IPS DF 6.9 (cell line): ENCODE data around the gene ACER1.
"Not testable (repeated sequence)": the region's sequence is repeated elsewhere in the genome, so short reads cannot be mapped to it uniquely, and the experiment has no call there.

Experiments used
- DNase-seq: peaks from one replicate; pipeline ENCODE4 v3.0.0-alpha.2; 2013; ENCODE audit warnings: low read depth, low spot score
- H3K27ac ChIP-seq: one replicate; pipeline ENCODE4 v1.5.1; 2013; ENCODE audit warnings: low read length, control low read depth
- H3K27me3 ChIP-seq: 2 replicates; pipeline ENCODE4 v1.6.1; 2013; ENCODE audit warnings: mild to moderate bottlenecking, low read length; ENCODE audit not compliant: control insufficient read depth, insufficient read depth
- H3K36me3 ChIP-seq: 2 replicates; pipeline ENCODE4 v1.6.1; 2013; ENCODE audit warnings: low read length; ENCODE audit not compliant: control insufficient read depth, insufficient read depth
- H3K4me1 ChIP-seq: 2 replicates; pipeline ENCODE4 v1.6.1; 2013; ENCODE audit warnings: low read length; ENCODE audit not compliant: control insufficient read depth, insufficient read depth
- H3K4me3 ChIP-seq: 2 replicates; pipeline ENCODE4 v1.5.1; 2013; ENCODE audit warnings: mild to moderate bottlenecking, low read length
- H3K9me3 ChIP-seq: 2 replicates; pipeline ENCODE4 v1.6.1; 2013; ENCODE audit warnings: low read length, inconsistent platforms; ENCODE audit not compliant: control insufficient read depth, insufficient read depth
- WGBS: extraction: QIAGEN DNeasy Blood & Tissue Kit; methylation state at CpG from one replicate; pipeline ENCODE4 v1.1.7; 2013; ENCODE audit warnings: mixed read lengths, missing lambda C conversion rate; ENCODE audit not compliant: insufficient read length, insufficient coverage; 5-methylcytosine and 5-hydroxymethylcytosine counted together

The ACER1 gene

GRCh38 chr19:6326815-6327214 lies 6.6 kb downstream of the ACER1 start:
- Histone ChIP-seq H3K27ac (no peak overlapping the region), H3K27me3 (no peaks in the 10 kb centered on the region), H3K4me1 (no peaks in the 10 kb centered on the region), H3K36me3 (no peaks in the 10 kb centered on the region), H3K9me3 (no peaks in the 10 kb centered on the region), H3K4me3 (no peak overlapping the region)
- no peak for DNase-seq
- WGBS = no CpG with 5 or more reads among the region's 5 CpGs

- no peak for DNase-seq
- no peaks in the 10 kb centered on the region for H3K27me3 ChIP-seq
- no peaks in the 10 kb centered on the region for H3K9me3 ChIP-seq
- no peak overlapping the region for H3K4me3 ChIP-seq
- no CpG with 5 or more reads among the region's 4 CpGs for WGBS
- H3K27ac ChIP-seq = no peak overlapping the region
- H3K36me3 ChIP-seq = no peaks in the 10 kb centered on the region
- H3K4me1 ChIP-seq = no peaks in the 10 kb centered on the region
These were observed 7.8 kb downstream of the ACER1 start for GRCh38 chr19:6325614-6326013.

DNA sequence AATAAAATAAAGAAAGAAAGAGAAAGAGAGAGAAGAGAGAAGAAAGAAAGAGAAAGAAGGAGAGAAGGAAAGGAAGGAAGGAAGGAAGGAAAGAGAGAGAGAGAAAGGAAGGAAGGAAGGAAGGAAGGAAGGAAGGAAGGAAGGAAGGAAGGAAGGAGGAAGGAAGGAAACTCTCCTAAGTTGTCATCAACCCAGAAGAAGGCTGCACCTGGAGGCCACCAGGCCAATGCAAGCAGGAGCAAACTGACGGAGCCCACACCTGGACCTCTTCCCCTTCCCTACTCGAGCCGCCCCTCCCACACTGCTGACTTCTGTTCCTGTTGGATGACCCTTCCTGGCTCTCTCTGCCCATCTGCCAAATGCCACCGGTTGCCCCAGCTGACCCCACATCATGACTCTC lies 8.7 kb downstream of the ACER1 start:
- H3K27ac ChIP-seq = no peak overlapping the region

DNA sequence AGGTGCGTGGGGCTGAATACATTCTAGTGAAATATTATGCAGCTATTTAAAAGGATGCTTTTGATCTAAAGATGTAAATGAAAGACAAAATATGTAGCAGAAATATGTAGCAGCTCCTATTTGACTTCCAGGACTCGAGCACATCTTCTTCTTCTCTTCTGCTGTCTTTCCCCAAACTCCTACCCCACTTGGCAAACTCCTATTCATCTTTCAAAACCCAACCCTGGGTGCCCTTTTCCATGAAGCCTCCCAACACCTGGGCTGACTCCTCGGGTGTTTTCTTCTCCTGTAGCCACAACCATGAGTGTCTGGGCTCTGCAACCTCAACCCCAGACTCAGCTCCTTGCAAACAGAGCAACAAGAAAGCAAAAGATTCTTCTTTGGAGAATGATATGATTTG lies 11.1 kb downstream of the ACER1 start:
- WGBS = no CpG with 5 or more reads among the region's 3 CpGs
- Histone ChIP-seq H3K27ac (no peak overlapping the region), H3K4me1 (no peaks in the 10 kb centered on the region), H3K27me3 (no peaks in the 10 kb centered on the region), H3K4me3 (no peak overlapping the region), H3K9me3 (no peaks in the 10 kb centered on the region), H3K36me3 (no peaks in the 10 kb centered on the region)
- DNase-seq = no peak

More for the DNA sequence above, 8.7 kb downstream of the ACER1 start:
- Histone ChIP-seq H3K4me3 (no peak overlapping the region), H3K9me3 (no peaks in the 10 kb centered on the region), H3K36me3 (no peaks in the 10 kb centered on the region), H3K4me1 (no peaks in the 10 kb centered on the region), H3K27me3 (no peaks in the 10 kb centered on the region)
- WGBS = no CpG with 5 or more reads among the region's 4 CpGs
- no peak for DNase-seq

DNA sequence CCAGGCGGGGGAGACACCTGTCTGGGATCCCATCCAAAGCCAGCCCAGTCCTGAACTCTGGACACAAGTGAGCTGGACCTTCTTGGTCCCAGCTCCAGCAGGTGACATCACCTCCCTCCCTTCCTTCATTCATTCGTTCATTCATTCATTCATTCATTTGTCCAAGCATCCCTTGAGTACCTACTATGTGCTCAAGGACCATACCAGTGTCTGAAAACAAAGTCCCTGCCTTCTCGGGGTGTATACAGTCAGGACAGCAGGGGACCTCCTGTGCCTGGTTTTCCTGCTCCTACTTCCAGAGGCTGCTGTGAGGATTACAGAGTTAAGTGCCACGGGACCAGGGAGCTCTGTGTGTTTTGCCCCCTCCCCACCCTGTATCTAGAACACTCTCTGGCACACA lies 14.0 kb downstream of the ACER1 start:
- DNase-seq = no peak
- Histone ChIP-seq H3K36me3 (no peaks in the 10 kb centered on the region), H3K27ac (no peak overlapping the region), H3K27me3 (no peaks in the 10 kb centered on the region), H3K4me1 (no peaks in the 10 kb centered on the region), H3K4me3 (no peak overlapping the region), H3K9me3 (no peaks in the 10 kb centered on the region)
- WGBS = no CpG with 5 or more reads among the region's 4 CpGs

GRCh38 chr19:6318772-6319171 lies 14.6 kb downstream of the ACER1 start:
- no peak for DNase-seq
- H3K4me1 ChIP-seq = no peaks in the 10 kb centered on the region
- H3K9me3 ChIP-seq = no peaks in the 10 kb centered on the region
- H3K36me3 ChIP-seq = no peaks in the 10 kb centered on the region
- no peaks in the 10 kb centered on the region for H3K27me3 ChIP-seq
- no CpG with 5 or more reads among the region's 5 CpGs for WGBS
- H3K27ac ChIP-seq = no peak overlapping the region
- no peak overlapping the region for H3K4me3 ChIP-seq

- WGBS = no CpG with 5 or more reads among the region's 5 CpGs
- not testable (repeated sequence) for H3K36me3 ChIP-seq, H3K4me3 ChIP-seq, DNase-seq, H3K9me3 ChIP-seq, H3K27ac ChIP-seq, H3K4me1 ChIP-seq, H3K27me3 ChIP-seq
These were observed 17.8 kb downstream of the ACER1 start for GRCh38 chr19:6315646-6316045.

DNA sequence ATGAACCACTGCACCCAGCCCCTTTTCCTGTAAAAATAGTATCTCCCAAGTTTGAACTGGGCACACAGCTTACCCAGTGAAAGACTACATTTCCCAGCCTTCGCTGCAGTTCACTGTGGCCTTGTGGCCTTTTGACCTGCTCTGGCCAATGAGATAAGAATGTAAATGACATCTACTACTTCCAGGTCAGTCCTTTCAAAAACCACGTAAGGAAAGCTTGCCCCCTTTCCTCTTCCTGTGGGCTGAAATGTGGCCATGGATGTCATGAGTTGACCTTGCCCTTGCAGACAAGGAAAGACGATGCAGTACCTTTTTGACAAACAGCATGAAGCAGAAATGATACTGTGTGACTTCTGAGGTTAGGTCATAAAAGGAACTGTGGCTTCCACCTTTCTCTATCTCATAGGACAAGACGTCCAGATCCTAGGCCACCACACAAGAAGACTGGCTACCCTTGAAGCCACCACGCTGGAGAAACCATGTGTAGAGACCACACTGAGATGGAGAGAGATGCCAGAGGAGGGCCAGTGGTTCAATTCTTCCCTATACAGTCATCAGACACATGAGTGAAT lies 19.9 kb downstream of the ACER1 start:
- H3K4me1 ChIP-seq = no peaks in the 10 kb centered on the region
- WGBS = no CpG with 5 or more reads among the region's 5 CpGs
- no peak overlapping the region for H3K27ac ChIP-seq
- H3K36me3 ChIP-seq = no peaks in the 10 kb centered on the region
- H3K4me3 ChIP-seq = no peak overlapping the region
- DNase-seq = no peak
- H3K9me3 ChIP-seq = no peaks in the 10 kb centered on the region
- no peaks in the 10 kb centered on the region for H3K27me3 ChIP-seq

DNA sequence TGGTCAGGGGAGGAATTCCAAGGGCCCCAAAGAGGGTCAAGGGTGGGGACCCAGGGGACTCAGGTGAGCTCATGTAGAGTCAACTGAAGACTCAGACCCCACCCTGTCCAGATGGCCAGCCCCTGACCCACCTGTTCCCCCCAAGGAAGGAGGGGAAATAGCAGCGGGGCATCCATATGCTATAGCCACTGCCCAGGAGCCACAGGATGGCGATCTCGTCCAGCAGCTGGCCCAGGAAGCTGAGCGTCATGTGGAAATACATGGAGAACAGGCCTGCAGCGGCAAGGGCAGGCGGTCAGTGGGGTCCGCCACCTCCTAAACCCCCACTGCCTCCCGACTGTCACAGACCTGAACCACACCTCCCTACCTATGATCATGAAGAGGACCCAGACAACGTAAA lies 21.4 kb downstream of the ACER1 start:
- Histone ChIP-seq H3K36me3 (no peaks in the 10 kb centered on the region), H3K4me1 (no peaks in the 10 kb centered on the region), H3K27ac (no peak overlapping the region), H3K4me3 (no peak overlapping the region), H3K27me3 (no peaks in the 10 kb centered on the region), H3K9me3 (no peaks in the 10 kb centered on the region)
- no peak for DNase-seq
- WGBS = no CpG with 5 or more reads among the region's 9 CpGs

DNA sequence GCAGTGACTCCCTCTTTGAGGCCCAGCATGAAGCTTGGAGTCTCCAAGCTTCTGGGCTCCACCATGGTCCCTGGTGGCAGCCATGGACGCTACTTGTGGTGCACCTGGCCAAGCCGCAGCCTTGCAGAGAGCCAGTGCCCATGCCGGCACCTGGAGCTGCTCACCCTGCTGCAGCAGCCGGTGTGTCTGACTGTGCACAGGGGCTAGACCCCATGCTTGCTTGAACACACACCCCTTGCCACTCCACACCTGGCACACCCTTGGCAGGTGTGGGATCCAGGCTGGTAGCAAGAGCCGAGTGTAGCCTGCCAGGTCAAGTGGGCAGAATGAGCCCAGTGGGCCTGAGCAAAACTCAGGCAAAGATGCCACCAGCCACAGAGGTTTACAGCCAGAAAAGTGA lies 35.0 kb downstream of the ACER1 start:
- no CpG with 5 or more reads among the region's 5 CpGs for WGBS
- H3K27me3 ChIP-seq = no peaks in the 10 kb centered on the region

DNA sequence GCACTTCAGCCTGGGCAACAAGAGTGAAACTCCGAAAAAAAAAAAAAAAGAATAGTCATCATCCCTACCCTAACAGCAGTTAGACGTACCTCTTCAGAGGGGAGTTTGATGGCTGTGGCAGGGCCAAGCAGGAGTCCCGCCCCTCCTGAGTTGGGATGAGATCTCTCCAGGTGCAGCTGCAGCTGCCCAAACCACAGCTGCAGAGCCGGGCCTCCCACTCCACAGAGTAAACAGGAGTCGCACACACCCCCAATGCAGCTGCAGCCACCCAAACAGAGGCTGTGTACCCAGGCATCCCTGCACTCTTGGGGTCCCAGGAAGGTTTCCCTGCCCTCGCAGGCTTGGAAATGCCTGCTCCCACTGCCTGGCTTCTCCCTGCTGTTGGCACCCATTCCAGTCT lies 36.2 kb downstream of the ACER1 start:
- WGBS = no CpG with 5 or more reads among the region's 6 CpGs
- DNase-seq = no peak
- no peaks in the 10 kb centered on the region for H3K36me3 ChIP-seq
- H3K4me3 ChIP-seq = no peak overlapping the region
- H3K27me3 ChIP-seq = no peaks in the 10 kb centered on the region
- no peak overlapping the region for H3K27ac ChIP-seq
- H3K4me1 ChIP-seq = no peaks in the 10 kb centered on the region
- peaks cover 5% of the 10 kb centered on the region; the same call in 1 of the 2 replicates for H3K9me3 ChIP-seq

More for the DNA sequence above, 35.0 kb downstream of the ACER1 start:
- Histone ChIP-seq H3K4me3 (no peak overlapping the region), H3K9me3 (peaks cover 2% of the 10 kb centered on the region; the same call in 1 of the 2 replicates), H3K27ac (no peak overlapping the region), H3K4me1 (no peaks in the 10 kb centered on the region), H3K36me3 (no peaks in the 10 kb centered on the region)
- DNase-seq = no peak
